Erythroblast (primary cell): ENCODE data around the gene PRKX.

Experiments
- GATA1 ChIP-seq: IDR thresholded peaks from 2 replicates; pipeline ENCODE4 v1.6.1; 2011; ENCODE audit warnings: low read depth, mild to moderate bottlenecking, control low read depth, low read length, moderate library complexity
- POLR2A ChIP-seq: IDR thresholded peaks from 2 replicates; pipeline ENCODE4 v1.6.1; 2011; ENCODE audit warnings: mild to moderate bottlenecking, low read length

GRCh38 chrX:3695536-3695935 is 17.9 kb downstream of the PRKX start:
- TF ChIP-seq POLR2A: no peak
- no peak for TF ChIP-seq GATA1
